Activated CD8-positive, alpha-beta memory T cell treated with anti-CD3 and anti-CD28 coated beads, Interleukin-2, amount 50 U/mL, for 1 hour (primary cell): ENCODE measurements around the gene RECQL5.
"Not testable (repeated sequence)": the region's sequence is repeated elsewhere in the genome, so short reads cannot be mapped to it uniquely, and the experiment has no call there.

ENCODE experiments used
- DNase-seq: peaks from one replicate; pipeline ENCODE4 v3.0.0-alpha.2; 2020; ENCODE audit errors: extremely low read depth

RECQL5 gene

DNA sequence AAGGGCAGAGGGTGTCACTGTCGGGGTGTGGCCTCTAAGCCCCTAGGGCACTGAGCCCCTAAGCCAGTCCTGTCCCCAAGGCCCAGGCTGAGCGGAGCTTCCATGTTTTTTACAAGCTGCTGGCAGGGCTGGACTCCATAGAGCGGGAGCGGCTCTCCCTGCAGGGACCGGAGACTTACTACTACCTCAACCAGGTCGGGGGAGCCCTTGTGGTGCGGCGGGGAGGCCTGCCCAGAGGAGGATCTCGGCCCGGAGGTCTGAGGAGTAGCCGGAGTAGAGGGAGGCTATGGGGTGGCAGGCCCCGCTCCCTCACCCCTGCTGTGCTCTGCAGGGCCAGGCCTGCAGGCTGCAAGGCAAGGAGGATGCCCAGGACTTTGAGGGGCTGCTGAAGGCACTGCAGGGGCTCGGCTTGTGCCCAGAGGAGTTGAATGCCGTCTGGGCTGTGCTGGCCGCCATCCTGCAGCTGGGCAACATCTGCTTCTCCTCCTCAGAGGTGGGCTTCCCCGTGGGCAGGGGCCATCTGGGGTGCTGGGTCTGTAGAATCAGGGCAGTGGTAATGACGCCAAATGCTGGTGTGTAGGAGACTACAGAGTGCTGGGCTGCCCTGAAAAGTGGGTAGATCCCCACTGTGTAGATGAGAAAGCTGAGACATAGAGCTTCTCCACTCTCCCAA is 74.5 kb downstream of the RECQL5 start:
- DNase-seq: no peak

DNA sequence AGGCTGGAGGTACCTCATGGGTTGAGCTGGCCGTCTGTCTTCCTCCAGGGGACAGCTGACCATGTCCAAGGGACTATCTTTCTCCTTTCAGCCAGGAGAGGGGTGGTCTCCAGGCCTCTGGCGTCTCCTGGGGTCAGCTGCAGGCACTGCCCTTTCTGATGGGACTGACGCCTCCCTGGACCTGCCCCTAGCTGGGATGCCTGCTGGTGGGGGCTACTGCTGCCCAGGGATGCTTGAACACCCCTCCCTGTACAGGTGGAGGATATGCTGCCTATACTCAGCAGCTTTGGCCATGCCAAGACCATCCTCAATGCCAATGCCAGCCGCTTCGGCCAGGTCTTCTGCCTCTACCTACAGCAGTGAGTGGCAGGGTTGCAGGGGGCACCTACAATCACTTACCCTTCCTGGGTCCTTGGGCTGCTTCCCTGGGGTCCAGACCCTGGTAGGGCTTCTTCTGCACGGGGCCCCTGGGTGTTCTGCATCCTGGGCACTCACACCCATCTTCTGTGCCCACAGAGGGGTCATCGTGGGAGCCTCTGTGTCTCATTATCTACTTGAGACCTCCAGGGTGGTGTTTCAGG is 75.1 kb downstream of the RECQL5 start:
- no peak for DNase-seq

- no peak for DNase-seq
These were observed 75.9 kb downstream of the RECQL5 start for GRCh38 chr17:75590849-75591721.

- no peak for DNase-seq
These were observed 76.6 kb downstream of the RECQL5 start for GRCh38 chr17:75590314-75590761.

GRCh38 chr17:75589919-75590303 is 77.0 kb downstream of the RECQL5 start:
- DNase-seq: no peak

GRCh38 chr17:75589012-75589918 is 77.7 kb downstream of the RECQL5 start:
- DNase-seq: peak; percentile 62

- DNase-seq: no peak
These were observed 78.3 kb downstream of the RECQL5 start for GRCh38 chr17:75588596-75589011.

- DNase-seq: peak; percentile 40
These were observed 79.0 kb downstream of the RECQL5 start, which contains the start of gene MYO15B for GRCh38 chr17:75587675-75588595. TSS of gene MYO15B (plus strand) at chr17:75587800. CDS start at chr17:75588058, 258 bp downstream.

- DNase-seq: no peak
These were observed 82.1 kb downstream of the RECQL5 start for GRCh38 chr17:75584849-75585175.

- not testable (repeated sequence) for DNase-seq
These were observed 83.8 kb downstream of the RECQL5 start for GRCh38 chr17:75583197-75583596.

- peak; percentile 45 for DNase-seq
These were observed 85.7 kb downstream of the RECQL5 start for GRCh38 chr17:75581121-75581725.
